MM.1S (cell line): ENCODE measurements around the gene C14orf132.

Experiments used
- CTCF ChIP-seq: fragments of 300-600 bp; sonication (generic); IDR thresholded peaks from 2 replicates; pipeline ENCODE4 v1.5.1; 2016; ENCODE audit warnings: antibody characterized with exemption, low read length, mixed read lengths
- EZH2phosphoT487 ChIP-seq: fragments of 300-600 bp; sonication (generic); IDR thresholded peaks from 2 replicates; pipeline ENCODE4 v1.6.1; 2018; ENCODE audit warnings: antibody characterized with exemption, low read length

GRCh38 chr14:96031691-96032090 lies 7.5 kb upstream of the C14orf132 start:
- no peak for TF ChIP-seq CTCF
- TF ChIP-seq EZH2phosphoT487: no peak
